Islet precursor cell (in vitro differentiated cells): ENCODE data around the gene PHF19.

ENCODE experiments used
- DNase-seq: peaks from one replicate; pipeline ENCODE4 v3.0.0-alpha.2; 2018

The PHF19 gene

GRCh38 chr9:120852240-120853010 is 24.6 kb downstream of the PHF19 start:
- DNase-seq, result peak; percentile 52

- peak; percentile 45 for DNase-seq
These were observed 25.5 kb downstream of the PHF19 start for GRCh38 chr9:120851449-120851848.

- DNase-seq, result no peak
These were observed 26.7 kb downstream of the PHF19 start for GRCh38 chr9:120850315-120850714.

- DNase-seq, result no peak
These were observed 30.1 kb downstream of the PHF19 start for GRCh38 chr9:120846906-120847305.

GRCh38 chr9:120846251-120846889 is 30.6 kb downstream of the PHF19 start:
- DNase-seq, result no peak

GRCh38 chr9:120845255-120845654 is 31.7 kb downstream of the PHF19 start:
- no peak for DNase-seq

- peak; percentile 97 for DNase-seq
These were observed 34.1 kb downstream of the PHF19 start, which contains the start of gene PSMD5 for GRCh38 chr9:120842685-120843485. PSMD5 (minus strand) TSS chr9:120842922; CDS start chr9:120842909, 13 bp downstream.

GRCh38 chr9:120841930-120842684 is 34.9 kb downstream of the PHF19 start:
- no peak for DNase-seq

- no peak for DNase-seq
These were observed 37.8 kb downstream of the PHF19 start for GRCh38 chr9:120839146-120839545.

- no peak for DNase-seq
These were observed 39.1 kb downstream of the PHF19 start for GRCh38 chr9:120837921-120838320.

- no peak for DNase-seq
These were observed 43.7 kb downstream of the PHF19 start for GRCh38 chr9:120833325-120833724.

- no peak for DNase-seq
These were observed 44.2 kb downstream of the PHF19 start for GRCh38 chr9:120832807-120833206.

GRCh38 chr9:120830865-120831264 is 46.1 kb downstream of the PHF19 start:
- no peak for DNase-seq

GRCh38 chr9:120830151-120830550 is 46.8 kb downstream of the PHF19 start:
- no peak for DNase-seq

GRCh38 chr9:120829650-120830049 is 47.3 kb downstream of the PHF19 start:
- no peak for DNase-seq

- DNase-seq, result no peak
These were observed 56.9 kb downstream of the PHF19 start for GRCh38 chr9:120820095-120820494.

- no peak for DNase-seq
These were observed 58.4 kb downstream of the PHF19 start for GRCh38 chr9:120818595-120818994.

- DNase-seq, result no peak
These were observed 61.9 kb downstream of the PHF19 start for GRCh38 chr9:120815075-120815474.

GRCh38 chr9:120808931-120809330 is 68.1 kb downstream of the PHF19 start:
- DNase-seq, result no peak

GRCh38 chr9:120807607-120808379 is 69.2 kb downstream of the PHF19 start:
- DNase-seq, result no peak
